Renal pelvis (tissue), 4 donors: ENCODE results near the gene DVL3. TPM values are rescaled to one million over a fixed set of nuclear protein-coding genes. Genes with fewer than 3 reads are reported as not detected.
"Not testable (repeated sequence)": the region's sequence is repeated elsewhere in the genome, so short reads cannot be mapped to it uniquely, and the experiment has no call there.

Experiments used
- DNase-seq: peaks from one replicate; pipeline ENCODE4 v3.0.0-alpha.2; 2013
- polyA plus RNA-seq, 3 donors: library from polyadenylated mRNA; unstranded; fragments of 120-200 nt; gene quantifications; one replicate each; pipeline ENCODE4 v1.2.1, GENCODE V29; 2013; ENCODE audit not compliant: insufficient read length in 3 of 3

DVL3 gene
- polyA plus RNA-seq, 3 donors, result 81.8 to 97.5 (median 82.1) TPM

GRCh38 chr3:184145751-184146270 is 9.4 kb upstream of the DVL3 start:
- no peak for DNase-seq

- no peak for DNase-seq
Measured at GRCh38 chr3:184148076-184148475, 7.1 kb upstream of the DVL3 start.

DNA sequence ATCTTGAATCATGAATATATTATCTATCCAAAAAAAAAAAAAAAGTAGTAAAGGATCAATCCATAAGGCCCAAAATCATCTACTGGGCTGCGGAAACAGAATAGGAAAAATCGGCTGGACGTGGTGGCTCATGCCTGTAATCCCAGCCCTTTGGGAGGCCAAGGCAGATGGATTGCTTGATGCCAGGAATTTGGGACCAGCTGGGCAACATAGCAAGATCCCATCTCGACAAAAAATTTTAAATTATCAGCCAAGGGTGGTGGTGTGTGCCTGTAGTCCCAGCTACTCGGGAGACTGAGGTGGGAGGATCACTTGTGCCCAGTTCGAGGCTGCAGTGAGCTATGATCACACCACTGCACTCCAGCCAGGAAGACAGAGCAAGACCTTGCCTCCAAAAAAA is 6.1 kb upstream of the DVL3 start:
- DNase-seq, result no peak

- DNase-seq, result not testable (repeated sequence)
Measured at GRCh38 chr3:184149770-184150169, 5.4 kb upstream of the DVL3 start.

- DNase-seq, result peak; percentile 26
Measured at GRCh38 chr3:184155644-184156521, 706 bp downstream of the DVL3 start.

DNA sequence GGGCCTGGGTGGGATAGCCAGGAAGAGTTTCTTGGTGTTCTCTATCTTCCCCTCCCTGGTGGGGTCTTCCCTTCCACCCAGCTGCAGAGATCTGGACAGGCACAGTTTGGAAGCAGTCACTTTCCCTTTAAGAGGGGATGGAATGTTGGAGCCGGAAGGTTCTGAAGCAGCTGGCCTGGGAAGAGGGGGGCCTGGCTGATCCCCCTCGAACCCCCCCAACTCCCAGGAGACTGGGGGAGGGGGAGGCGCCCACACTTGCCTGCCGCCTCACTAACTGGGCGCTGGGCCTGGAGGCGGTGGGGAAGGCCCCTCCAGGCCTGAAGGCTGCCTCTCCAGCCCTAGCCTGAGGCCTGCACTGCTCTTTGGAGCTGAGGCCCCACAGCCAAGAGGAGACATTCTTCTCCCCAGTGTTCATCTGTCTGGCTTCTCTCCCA is 1.4 kb downstream of the DVL3 start:
- DNase-seq, result peak; percentile 67

DNA sequence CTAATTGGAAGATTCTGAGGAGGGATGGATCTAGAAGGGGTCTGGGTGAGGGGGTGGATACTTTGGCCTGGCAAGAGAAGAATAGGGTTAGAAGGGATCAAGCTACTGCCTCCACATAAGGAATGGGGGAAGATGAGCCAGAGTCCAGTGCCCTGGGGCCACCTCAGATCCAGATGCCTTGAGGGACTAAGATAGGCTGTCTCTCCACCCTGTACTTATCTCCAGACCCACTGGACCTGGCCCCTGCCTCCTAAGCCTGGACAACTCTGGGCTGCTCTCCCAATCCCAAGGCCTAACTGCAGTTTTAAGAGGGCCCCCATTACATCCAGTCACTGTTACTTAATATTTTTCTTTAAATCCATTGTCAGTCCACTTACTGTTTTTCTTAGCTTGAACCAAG is 2.0 kb downstream of the DVL3 start:
- DNase-seq, result no peak

DNA sequence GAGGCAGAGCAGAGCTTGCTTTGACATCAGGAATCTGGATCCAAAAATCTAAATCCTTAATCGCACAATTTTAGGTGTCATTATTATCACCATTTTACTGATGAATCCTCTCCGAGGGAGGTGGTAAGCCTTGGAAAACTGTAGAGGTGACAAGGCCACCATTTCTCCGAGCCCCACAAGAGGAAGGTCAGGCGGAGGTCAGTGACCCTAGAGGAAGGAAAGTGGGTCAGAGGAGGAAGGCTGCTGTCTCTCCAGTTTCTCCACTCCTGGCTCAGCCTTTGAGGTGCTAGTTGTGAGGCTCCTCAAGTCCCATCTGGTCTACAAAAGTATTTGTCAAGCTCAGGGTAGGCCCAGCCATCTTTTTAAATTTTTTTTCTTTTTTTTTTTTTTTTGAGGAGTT is 3.2 kb downstream of the DVL3 start:
- no peak for DNase-seq

GRCh38 chr3:184160456-184160855 is 5.3 kb downstream of the DVL3 start:
- DNase-seq, result no peak

GRCh38 chr3:184162571-184163070 is 7.4 kb downstream of the DVL3 start:
- not testable (repeated sequence) for DNase-seq

- no peak for DNase-seq
Measured at GRCh38 chr3:184164648-184165330, 9.6 kb downstream of the DVL3 start.

DNA sequence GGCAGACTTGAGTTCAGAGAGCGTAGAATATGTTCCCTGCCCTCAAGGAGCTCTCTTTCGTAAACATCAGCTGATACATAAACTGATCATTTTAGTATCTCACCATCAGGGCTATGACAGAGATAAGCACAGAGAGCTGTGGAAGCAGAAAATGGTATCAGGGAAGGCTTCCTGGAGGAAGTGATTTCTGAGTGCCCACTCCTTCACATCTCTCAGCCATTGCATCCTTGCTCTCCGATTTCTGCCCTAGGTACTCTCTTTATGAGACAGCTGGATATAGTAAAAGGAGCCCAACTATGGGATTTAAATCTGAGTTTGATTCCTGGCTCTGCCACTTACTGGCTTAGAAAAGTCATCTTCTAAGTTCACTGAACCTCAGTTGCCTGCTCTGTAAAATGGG is 10.4 kb downstream of the DVL3 start:
- no peak for DNase-seq

DNA sequence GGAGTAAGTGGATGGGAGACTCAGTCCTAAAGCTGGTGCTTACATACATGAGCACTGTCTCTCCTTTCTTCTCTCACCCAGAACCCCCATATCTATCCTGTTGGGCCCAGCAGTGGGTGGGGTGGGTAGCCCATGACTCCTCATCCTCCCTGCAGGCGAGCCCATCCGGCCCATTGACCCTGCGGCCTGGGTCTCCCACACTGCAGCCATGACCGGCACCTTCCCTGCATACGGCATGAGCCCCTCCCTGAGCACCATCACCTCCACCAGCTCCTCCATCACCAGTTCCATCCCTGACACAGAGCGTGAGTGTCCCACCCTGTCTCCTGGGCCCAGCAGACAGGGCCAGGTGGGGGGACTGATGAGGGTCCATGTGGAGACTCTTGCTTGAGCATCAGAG is 11.5 kb downstream of the DVL3 start:
- DNase-seq, result no peak

DNA sequence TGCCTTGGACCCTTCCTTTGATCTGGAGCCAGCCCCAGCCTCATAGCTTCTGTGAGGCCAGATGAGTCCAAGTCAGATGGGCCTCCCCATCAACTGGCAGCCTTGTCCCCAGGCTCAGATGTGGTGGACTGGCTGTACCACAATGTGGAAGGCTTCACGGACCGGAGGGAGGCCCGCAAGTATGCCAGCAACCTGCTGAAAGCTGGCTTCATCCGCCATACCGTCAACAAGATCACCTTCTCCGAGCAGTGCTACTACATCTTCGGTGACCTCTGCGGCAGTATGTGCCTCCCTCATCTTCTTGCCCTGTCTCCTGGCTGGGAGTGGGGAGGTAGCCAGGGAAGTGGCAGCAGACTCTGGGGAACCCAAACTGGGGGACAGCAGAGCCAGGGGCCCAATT is 12.6 kb downstream of the DVL3 start:
- DNase-seq, result no peak

DNA sequence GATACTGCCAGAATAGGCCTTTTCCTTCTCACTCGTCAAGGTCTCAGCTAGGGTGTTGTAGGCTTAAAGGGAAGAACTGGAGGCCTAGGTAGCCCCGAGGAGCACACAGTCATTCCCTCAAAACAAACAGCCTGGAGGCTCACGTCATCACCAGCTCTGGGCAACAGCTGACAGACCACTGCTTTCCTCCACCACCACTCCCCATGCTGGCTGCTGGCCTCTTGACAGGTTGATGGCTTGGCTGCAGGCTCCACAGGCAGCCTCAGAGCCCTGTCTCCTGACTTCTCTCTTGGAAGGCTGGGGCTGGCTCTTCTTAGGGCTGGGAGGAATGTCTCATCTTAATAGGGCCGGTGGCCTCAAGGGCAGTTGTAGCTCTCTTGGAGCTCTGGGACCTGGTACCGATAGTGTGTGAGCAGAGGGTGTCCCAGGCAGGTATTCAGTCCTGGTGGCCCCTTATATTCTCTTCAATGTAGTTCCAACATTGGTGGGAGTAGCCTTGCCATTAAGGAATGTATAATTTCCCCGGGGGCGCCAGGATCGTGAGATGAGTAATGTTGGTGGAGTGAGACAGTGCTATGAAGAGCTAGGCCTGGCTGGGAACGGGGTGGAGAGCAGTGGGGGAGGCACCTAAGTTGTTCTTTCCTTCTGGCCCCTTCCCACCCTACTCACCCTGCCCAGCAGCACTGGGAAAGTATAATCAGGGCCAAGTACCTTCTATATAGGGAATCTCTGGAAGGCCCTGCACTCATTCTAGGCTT is 13.4 kb downstream of the DVL3 start:
- no peak for DNase-seq

GRCh38 chr3:184169896-184170875 is 15.0 kb downstream of the DVL3 start:
- DNase-seq, result no peak

- no peak for DNase-seq
Measured at GRCh38 chr3:184171562-184171961, 16.4 kb downstream of the DVL3 start.

DNA sequence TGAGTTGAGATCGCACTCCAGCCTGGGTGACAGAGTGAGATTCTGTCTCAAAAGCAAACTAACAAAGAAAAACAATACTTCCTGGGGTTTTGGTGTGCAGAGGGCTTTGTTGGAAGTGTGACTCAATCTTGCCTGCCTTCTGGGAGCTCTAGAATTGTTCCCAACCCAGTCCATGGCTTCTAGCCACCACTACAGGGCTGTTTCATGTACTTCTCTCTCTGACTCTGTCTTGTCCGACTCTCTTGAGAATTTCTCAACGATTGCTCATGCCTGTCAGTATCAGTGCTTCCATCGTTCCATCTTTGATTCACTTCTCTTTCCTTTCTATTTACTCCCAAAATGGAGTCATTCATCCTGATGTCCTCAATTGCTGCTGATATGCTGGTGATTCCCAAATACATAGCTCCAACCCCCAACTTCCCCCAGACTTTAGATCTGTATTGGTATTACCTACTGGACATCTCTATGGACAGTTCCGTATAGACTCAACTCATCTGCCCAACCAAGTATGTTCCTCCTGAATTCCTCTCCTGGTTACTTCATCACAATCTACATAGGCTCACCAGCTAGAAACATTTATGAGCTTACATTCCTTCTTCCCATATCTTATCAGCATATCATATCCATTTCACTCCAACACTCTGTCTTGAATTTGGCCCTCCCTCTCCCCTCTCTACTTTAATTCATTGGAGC is 17.6 kb downstream of the DVL3 start:
- DNase-seq, result no peak

GRCh38 chr3:184173374-184173722 is 18.2 kb downstream of the DVL3 start:
- no peak for DNase-seq

GRCh38 chr3:184174284-184174645 is 19.1 kb downstream of the DVL3 start:
- no peak for DNase-seq
